Measurements from ENCODE around the gene MRPL28. TPM values are rescaled to one million over a fixed set of nuclear protein-coding genes. Genes with fewer than 3 reads are reported as not detected.

Gene MRPL28
- total RNA-seq, 4 donors from 2014 or later = 39.9 to 106 (median 80.7) TPM

- H3K4me1 ChIP-seq = peaks cover 0 to 3% of the 10 kb centered on the region in 2 donors
- no peaks in the 10 kb centered on the region for H3K36me3 ChIP-seq
- no peak overlapping the region for H3K27ac ChIP-seq
- TF ChIP-seq CTCF (IDR thresholded peaks at IDR 0.05) (no peak), POLR2A (IDR thresholded peaks at IDR 0.05) (no peak)
- no peak for DNase-seq
- 88 to 96% methylated on average over 4 to 15 of the region's 16 CpGs for WGBS, 2 donors
- no peaks in the 10 kb centered on the region for H3K9me3 ChIP-seq
- H3K27me3 ChIP-seq = no peaks in the 10 kb centered on the region
- intact Hi-C loops (cut with DNase I) = no loop called here
- no peak overlapping the region for H3K4me3 ChIP-seq (replicated peaks in 1 of 3)
Observed at GRCh38 chr16:407253-407652, 36.9 kb upstream of the MRPL28 start.

- intact Hi-C loops (cut with DNase I) = no loop called here
- no peak for DNase-seq
- peaks cover 1 to 5% of the 10 kb centered on the region in 2 donors for H3K4me1 ChIP-seq
- H3K4me3 ChIP-seq (replicated peaks in 1 of 3) = no peak overlapping the region
- H3K27me3 ChIP-seq = no peaks in the 10 kb centered on the region
- H3K27ac ChIP-seq = no peak overlapping the region
- H3K9me3 ChIP-seq = no peaks in the 10 kb centered on the region
- WGBS, 2 donors = 92 to 94% methylated on average over 21 of the region's 27 CpGs
- no peak for TF ChIP-seq POLR2A (IDR thresholded peaks at IDR 0.05)
- TF ChIP-seq CTCF (IDR thresholded peaks at IDR 0.05) = no peak
- H3K36me3 ChIP-seq = no peaks in the 10 kb centered on the region
Observed at GRCh38 chr16:405548-406506, 35.5 kb upstream of the MRPL28 start.

- Histone ChIP-seq H3K27ac (no peak overlapping the region), H3K4me3 (replicated peaks in 1 of 3) (no peak overlapping the region), H3K27me3 (no peaks in the 10 kb centered on the region), H3K4me1 (peaks cover 3 to 5% of the 10 kb centered on the region in 2 donors), H3K36me3 (no peaks in the 10 kb centered on the region), H3K9me3 (no peaks in the 10 kb centered on the region)
- WGBS, 2 donors = 93 to 94% methylated on average over 6 to 11 of the region's 12 CpGs
- DNase-seq = no peak
- intact Hi-C loops (cut with DNase I) = no loop called here
- TF ChIP-seq CTCF (IDR thresholded peaks at IDR 0.05) (no peak), POLR2A (IDR thresholded peaks at IDR 0.05) (no peak)
Observed at GRCh38 chr16:404971-405486, 34.7 kb upstream of the MRPL28 start.

- intact Hi-C loops (cut with DNase I) = no loop called here
- H3K4me3 ChIP-seq (replicated peaks in 1 of 3) = peak within 1 kb of the TSS; percentile 35 to 73 (median 70)
- peak; percentile 96 to 97 for DNase-seq
- H3K27me3 ChIP-seq = no peaks in the 10 kb centered on the region
- no peaks in the 10 kb centered on the region for H3K9me3 ChIP-seq
- peak within 1 kb of the TSS; percentile 59 to 87 (median 71) for H3K27ac ChIP-seq
- H3K4me1 ChIP-seq = peaks cover 3 to 5% of the 10 kb centered on the region in 2 donors
- TF ChIP-seq POLR2A (IDR thresholded peaks at IDR 0.05) = peak; percentile 68 to 85
- peak in 4 of 6 experiments; percentile 35 to 57 (median 49) for TF ChIP-seq CTCF (IDR thresholded peaks at IDR 0.05)
- 2 to 3% methylated on average over 37 to 44 of the region's 91 CpGs for WGBS, 2 donors
- no peaks in the 10 kb centered on the region for H3K36me3 ChIP-seq
Observed at GRCh38 chr16:401468-402348, 31.4 kb upstream of the MRPL28 start, which contains the start of gene DECR2. DECR2 (plus strand) TSS chr16:401885; CDS start chr16:401964, 79 bp downstream.
